Mesothelial cell of epicardium (in vitro differentiated cells): ENCODE data around the gene TMEM92. TPM values are rescaled to one million over a fixed set of nuclear protein-coding genes. Genes with fewer than 3 reads are reported as not detected.

Source experiments
- DNase-seq, 2 experiments: peaks; one replicate each; pipeline ENCODE4 v3.0.0; 2021; ENCODE audit warnings: low spot score in 2 of 2; ENCODE audit not compliant: unreplicated experiment in 2 of 2
- H3K27ac Mint-ChIP-seq: 2 replicates; pipeline ENCODE4 v1.8.0; 2021; ENCODE audit warnings: mixed read lengths
- H3K27me3 Mint-ChIP-seq: 2 replicates; pipeline ENCODE4 v1.8.0; 2021; ENCODE audit warnings: low read depth, mixed read lengths
- H3K36me3 Mint-ChIP-seq: 2 replicates; pipeline ENCODE4 v1.8.0; 2021; ENCODE audit warnings: mixed read lengths
- H3K4me1 Mint-ChIP-seq: 2 replicates; pipeline ENCODE4 v1.8.0; 2021; ENCODE audit warnings: mixed read lengths
- H3K4me3 Mint-ChIP-seq: 2 replicates; pipeline ENCODE4 v1.8.0; 2021; ENCODE audit warnings: mild to moderate bottlenecking, moderate library complexity, mixed read lengths
- H3K9me3 Mint-ChIP-seq: 2 replicates; pipeline ENCODE4 v1.8.0; 2021; ENCODE audit warnings: mixed read lengths
- CTCF ChIP-seq: fragments of 200-600 bp; sonication (generic); IDR thresholded peaks from one replicate; pipeline ENCODE4 v1.5.0; 2021; ENCODE audit warnings: antibody characterized with exemption; ENCODE audit not compliant: unreplicated experiment
- total RNA-seq: library from RNA; stranded (reverse); gene quantifications from 3 replicates; pipeline ENCODE4 v1.2.1, GENCODE V29; 2021

The TMEM92 gene
- total RNA-seq, 1 donor from 2014 or later, result 2.7 TPM

- Mint-ChIP-seq H3K36me3 (peaks cover 4% of the 10 kb centered on the region), H3K4me3 (no peak overlapping the region), H3K27ac (no peak overlapping the region), H3K4me1 (peaks cover 54% of the 10 kb centered on the region), H3K9me3 (peaks cover 8% of the 10 kb centered on the region), H3K27me3 (no peaks in the 10 kb centered on the region)
- no peak for TF ChIP-seq CTCF
- DNase-seq, result no peak
These were observed 18.3 kb upstream of the TMEM92 start for GRCh38 chr17:50255766-50256635.

GRCh38 chr17:50256826-50257618 is 17.2 kb upstream of the TMEM92 start:
- no peaks in the 10 kb centered on the region for H3K36me3 Mint-ChIP-seq
- H3K4me1 Mint-ChIP-seq, result peaks cover 56% of the 10 kb centered on the region
- no peak overlapping the region for H3K4me3 Mint-ChIP-seq
- DNase-seq, result no peak
- no peaks in the 10 kb centered on the region for H3K9me3 Mint-ChIP-seq
- H3K27ac Mint-ChIP-seq, result peak overlapping the region; percentile 82
- no peak for TF ChIP-seq CTCF
- H3K27me3 Mint-ChIP-seq, result no peaks in the 10 kb centered on the region

- Mint-ChIP-seq H3K9me3 (no peaks in the 10 kb centered on the region), H3K36me3 (no peaks in the 10 kb centered on the region), H3K27me3 (no peaks in the 10 kb centered on the region), H3K4me1 (peaks cover 61% of the 10 kb centered on the region), H3K27ac (peak overlapping the region; percentile 82), H3K4me3 (no peak overlapping the region)
- TF ChIP-seq CTCF, result no peak
- no peak for DNase-seq
These were observed 16.5 kb upstream of the TMEM92 start for GRCh38 chr17:50257676-50258224.

GRCh38 chr17:50258647-50259476 is 15.4 kb upstream of the TMEM92 start:
- no peak for TF ChIP-seq CTCF
- H3K27me3 Mint-ChIP-seq, result no peaks in the 10 kb centered on the region
- H3K4me3 Mint-ChIP-seq, result no peak overlapping the region
- H3K27ac Mint-ChIP-seq, result peak overlapping the region; percentile 82
- no peaks in the 10 kb centered on the region for H3K9me3 Mint-ChIP-seq
- no peak for DNase-seq
- no peaks in the 10 kb centered on the region for H3K36me3 Mint-ChIP-seq
- H3K4me1 Mint-ChIP-seq, result peaks cover 62% of the 10 kb centered on the region
